Measurements from ENCODE around the gene ZFHX2. TPM values are rescaled to one million over a fixed set of nuclear protein-coding genes. Genes with fewer than 3 reads are reported as not detected.

ZFHX2 gene
- polyA plus RNA-seq, 1 donor (not counting 4 experiments of a cell fraction or from before 2014, with no cell fraction given): 0.18 TPM

DNA sequence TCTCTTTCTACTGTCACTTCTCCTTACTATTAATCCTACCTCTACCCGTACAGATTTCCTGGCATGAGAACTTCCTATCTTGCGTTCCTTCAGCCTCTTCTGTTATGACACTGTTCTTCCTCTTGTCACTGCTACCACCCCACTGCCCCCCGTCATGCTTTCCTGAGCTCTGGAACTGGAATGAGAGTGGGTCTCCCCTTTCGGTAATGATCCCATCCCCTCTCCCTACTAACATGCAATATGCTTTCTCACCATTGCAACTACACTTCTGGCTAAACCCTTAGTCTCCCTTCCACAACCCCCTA lies 20.9 kb upstream of the ZFHX2 start:
- Histone ChIP-seq H4K20me1 (ENCODE audit: control insufficient read depth, extremely low read depth, insufficient read depth, low read length) (no peaks in the 10 kb centered on the region), H3K4me3 (ENCODE audit: control insufficient read depth in 2 of 3, extremely low read depth in 1 of 3, insufficient read depth in 2 of 3, low read depth in 1 of 3, low read length in 3 of 3) (no peak overlapping the region), H3K36me3 (ENCODE audit: control insufficient read depth in 2 of 2, extremely low read depth in 1 of 2, insufficient read depth in 2 of 2, low read length in 2 of 2) (no peaks in the 10 kb centered on the region), H3K9me3 (ENCODE audit: control insufficient read depth, low read depth, low read length) (no peaks in the 10 kb centered on the region), H3K9me1 (ENCODE audit: control insufficient read depth, extremely low read depth, insufficient read depth, low read length) (no peaks in the 10 kb centered on the region), H3K27me3 (ENCODE audit: control insufficient read depth, extremely low read depth, insufficient read depth, low read length) (peaks cover 26% of the 10 kb centered on the region), H3K9ac (ENCODE audit: control insufficient read depth, extremely low read depth, insufficient read depth, low read length) (no peak overlapping the region), H3K27ac (ENCODE audit: control insufficient read depth, insufficient read depth, low read length) (no peak overlapping the region), H3K4me2 (ENCODE audit: control insufficient read depth, extremely low read depth, insufficient read depth, low read depth, low read length) (no peak overlapping the region), H3K79me2 (ENCODE audit: control insufficient read depth, insufficient read depth, low read length) (no peaks in the 10 kb centered on the region), H2AFZ (ENCODE audit: control insufficient read depth, low read length) (no peak overlapping the region), H3K4me1 (ENCODE audit: control insufficient read depth, extremely low read depth, insufficient read depth, low read length) (peaks cover 17% of the 10 kb centered on the region)
- DNase-seq (ENCODE audit: low read depth, low spot score) (no peak), FAIRE-seq (no peak)
- TF ChIP-seq, protein P1, sequence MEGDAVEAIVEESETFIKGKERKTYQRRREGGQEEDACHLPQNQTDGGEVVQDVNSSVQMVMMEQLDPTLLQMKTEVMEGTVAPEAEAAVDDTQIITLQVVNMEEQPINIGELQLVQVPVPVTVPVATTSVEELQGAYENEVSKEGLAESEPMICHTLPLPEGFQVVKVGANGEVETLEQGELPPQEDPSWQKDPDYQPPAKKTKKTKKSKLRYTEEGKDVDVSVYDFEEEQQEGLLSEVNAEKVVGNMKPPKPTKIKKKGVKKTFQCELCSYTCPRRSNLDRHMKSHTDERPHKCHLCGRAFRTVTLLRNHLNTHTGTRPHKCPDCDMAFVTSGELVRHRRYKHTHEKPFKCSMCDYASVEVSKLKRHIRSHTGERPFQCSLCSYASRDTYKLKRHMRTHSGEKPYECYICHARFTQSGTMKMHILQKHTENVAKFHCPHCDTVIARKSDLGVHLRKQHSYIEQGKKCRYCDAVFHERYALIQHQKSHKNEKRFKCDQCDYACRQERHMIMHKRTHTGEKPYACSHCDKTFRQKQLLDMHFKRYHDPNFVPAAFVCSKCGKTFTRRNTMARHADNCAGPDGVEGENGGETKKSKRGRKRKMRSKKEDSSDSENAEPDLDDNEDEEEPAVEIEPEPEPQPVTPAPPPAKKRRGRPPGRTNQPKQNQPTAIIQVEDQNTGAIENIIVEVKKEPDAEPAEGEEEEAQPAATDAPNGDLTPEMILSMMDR (optimal IDR thresholded peaks at IDR 0.05 in 1 of 3, IDR thresholded peaks at IDR 0.05 in 1 of 3, conservative IDR thresholded peaks at IDR 0.05 in 1 of 3; ENCODE audit: extremely low read depth in 1 of 3, insufficient read depth in 2 of 3, low read length in 3 of 3): no peak
- no peak for TF ChIP-seq EZH2 (IDR thresholded peaks at IDR 0.05; ENCODE audit: low read length)
- dilution Hi-C loops (cut with MboI; ENCODE audit: extremely low pct_ligation_motif_present, low sequenced_read_pairs): no loop called here

DNA sequence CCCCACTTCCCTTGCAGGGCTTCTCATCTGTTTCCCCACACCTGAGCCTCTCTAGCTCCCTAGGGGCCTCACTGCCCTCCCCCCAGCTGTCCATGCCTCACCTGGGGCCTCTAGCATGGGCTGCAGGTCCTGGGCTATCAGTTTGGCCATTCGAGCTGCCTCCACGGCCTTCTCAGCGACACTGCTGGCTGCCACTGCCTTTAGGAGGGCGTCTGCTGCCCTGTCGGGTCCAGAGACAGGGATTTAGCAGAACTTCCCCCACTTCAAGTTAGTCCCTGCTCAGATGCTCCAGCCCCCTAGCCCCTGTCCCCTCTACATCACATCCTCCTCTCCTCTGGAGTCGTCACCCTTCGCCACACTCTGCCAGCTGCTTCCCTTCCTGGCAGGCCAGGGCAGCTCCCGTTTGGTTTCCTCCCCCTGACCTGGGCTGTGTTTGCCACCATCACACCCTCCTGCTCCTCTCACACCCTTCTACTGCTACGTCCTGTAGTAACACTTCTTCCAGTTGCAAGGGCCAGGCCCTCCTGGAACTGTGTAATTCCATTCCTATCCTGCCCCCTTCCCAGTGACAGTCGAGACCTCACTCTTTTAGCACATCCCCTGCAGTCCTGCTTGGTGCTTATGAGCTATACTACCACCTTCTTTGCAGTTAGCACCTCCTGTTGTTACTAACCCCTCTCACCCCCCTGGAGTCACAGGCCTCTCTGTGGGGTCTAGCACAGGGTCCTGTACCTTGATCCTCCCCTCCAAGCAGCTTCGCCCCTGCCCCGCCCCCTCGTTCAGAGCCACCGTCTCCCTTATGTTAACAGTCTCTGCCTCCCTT lies 20.3 kb upstream of the ZFHX2 start:
- Histone ChIP-seq H3K9ac (ENCODE audit: control insufficient read depth, extremely low read depth, insufficient read depth, low read length) (no peak overlapping the region), H3K4me1 (ENCODE audit: control insufficient read depth, extremely low read depth, insufficient read depth, low read length) (peaks cover 19% of the 10 kb centered on the region), H3K4me3 (ENCODE audit: control insufficient read depth in 2 of 3, extremely low read depth in 1 of 3, insufficient read depth in 2 of 3, low read depth in 1 of 3, low read length in 3 of 3) (no peak overlapping the region), H3K9me1 (ENCODE audit: control insufficient read depth, extremely low read depth, insufficient read depth, low read length) (no peaks in the 10 kb centered on the region), H2AFZ (ENCODE audit: control insufficient read depth, low read length) (peak overlapping the region; percentile 73), H3K4me2 (ENCODE audit: control insufficient read depth, extremely low read depth, insufficient read depth, low read depth, low read length) (no peak overlapping the region), H3K36me3 (ENCODE audit: control insufficient read depth in 2 of 2, extremely low read depth in 1 of 2, insufficient read depth in 2 of 2, low read length in 2 of 2) (no peaks in the 10 kb centered on the region), H3K79me2 (ENCODE audit: control insufficient read depth, insufficient read depth, low read length) (peaks cover 3% of the 10 kb centered on the region), H4K20me1 (ENCODE audit: control insufficient read depth, extremely low read depth, insufficient read depth, low read length) (no peaks in the 10 kb centered on the region), H3K27ac (ENCODE audit: control insufficient read depth, insufficient read depth, low read length) (no peak overlapping the region), H3K9me3 (ENCODE audit: control insufficient read depth, low read depth, low read length) (no peaks in the 10 kb centered on the region), H3K27me3 (ENCODE audit: control insufficient read depth, extremely low read depth, insufficient read depth, low read length) (peaks cover 21% of the 10 kb centered on the region)
- TF ChIP-seq, protein P1 (optimal IDR thresholded peaks at IDR 0.05 in 1 of 3, IDR thresholded peaks at IDR 0.05 in 1 of 3, conservative IDR thresholded peaks at IDR 0.05 in 1 of 3; ENCODE audit: extremely low read depth in 1 of 3, insufficient read depth in 2 of 3, low read length in 3 of 3): no peak
- no peak for TF ChIP-seq EZH2 (IDR thresholded peaks at IDR 0.05; ENCODE audit: low read length)
- dilution Hi-C loops (cut with MboI; ENCODE audit: extremely low pct_ligation_motif_present, low sequenced_read_pairs): no loop called here
- DNase-seq (ENCODE audit: low read depth, low spot score) (no peak), FAIRE-seq (no peak)
